SK-N-SH (cell line): ENCODE results near the gene VENTX. TPM values are rescaled to one million over a fixed set of nuclear protein-coding genes. Genes with fewer than 3 reads are reported as not detected.

Experiments
- CTCF ChIA-PET: fragments of 300-600, 350-600 bp; formaldehyde crosslinking; extraction: SDS; loops from one replicate; lab custom pipeline; 2021; lab: Yijun Ruan, JAX
- POLR2A ChIA-PET: fragments of 350-600 bp; sonication (Branson Sonifier 250); formaldehyde crosslinking; extraction: SDS; loops from one replicate; lab custom pipeline; 2020; ENCODE audit warnings: antibody characterized with exemption, inconsistent platforms; lab: Yijun Ruan, JAX
- DNase-seq: peaks from one replicate; pipeline ENCODE4 v3.0.0; 2012
- H2AFZ ChIP-seq: fragments of 200-600 bp; sonication (generic); 2 replicates; pipeline ENCODE4 v1.8.1; 2016; ENCODE audit warnings: antibody characterized with exemption, mild to moderate bottlenecking, low read depth
- H3F3A ChIP-seq: fragments of 200-600 bp; sonication (generic); replicated peaks from 2 replicates; pipeline ENCODE3; 2016; ENCODE audit warnings: antibody characterized with exemption, mild to moderate bottlenecking; ENCODE audit not compliant: insufficient read depth
- H3K27ac ChIP-seq, 2 experiments: fragments of 200-500 bp in 1 of 2; fragments of 200-600 bp in 1 of 2; sonication (Bioruptor generic) in 1 of 2; sonication (generic), shearing (Covaris generic) in 1 of 2; 2 replicates each; pipeline versions ENCODE4 v1.5.1 to v1.6.1; 2014 to 2016; ENCODE audit warnings: low read depth in 2 of 2, inconsistent platforms in 1 of 2, low read length in 1 of 2, mild to moderate bottlenecking in 1 of 2, mixed read lengths in 1 of 2
- H3K27me3 ChIP-seq: fragments of 200-600 bp; sonication (generic), shearing (Covaris generic); 2 replicates; pipeline ENCODE4 v1.6.1; 2016; ENCODE audit warnings: mixed run types; ENCODE audit not compliant: insufficient read depth
- H3K36me3 ChIP-seq, 2 experiments: fragments of 200-500 bp in 1 of 2; fragments of 200-600 bp in 1 of 2; sonication (Bioruptor generic) in 1 of 2; sonication (generic) in 1 of 2; replicated peaks in 1 of 2; 2 replicates each; pipeline versions ENCODE3 to v1.5.1; 2014 to 2016; ENCODE audit warnings: low read length in 1 of 2, mild to moderate bottlenecking in 1 of 2; ENCODE audit not compliant: insufficient read depth in 2 of 2, control insufficient read depth in 1 of 2
- H3K4me1 ChIP-seq, 2 experiments: fragments of 200-500 bp in 1 of 2; fragments of 200-600 bp in 1 of 2; sonication (Bioruptor generic) in 1 of 2; sonication (generic), shearing (Covaris generic) in 1 of 2; 2 replicates each; pipeline versions ENCODE4 v1.5.1 to v1.6.1; 2014 to 2016; ENCODE audit warnings: low read depth in 1 of 2, low read length in 1 of 2, mixed run types in 1 of 2; ENCODE audit not compliant: insufficient read depth in 2 of 2, control insufficient read depth in 1 of 2
- H3K4me2 ChIP-seq: fragments of 200-600 bp; sonication (generic), shearing (Covaris generic); 2 replicates; pipeline ENCODE4 v1.6.1; 2017; ENCODE audit warnings: mixed run types
- H3K4me3 ChIP-seq, 2 experiments: fragments of 200-500 bp in 1 of 2; fragments of 200-600 bp in 1 of 2; sonication (Bioruptor generic) in 1 of 2; sonication (generic), shearing (Covaris generic) in 1 of 2; 2 replicates each; pipeline versions ENCODE4 v1.5.1 to v1.8.1; 2014 to 2016; ENCODE audit warnings: low read depth in 2 of 2, inconsistent platforms in 1 of 2, low read length in 1 of 2, mild to moderate bottlenecking in 1 of 2, mixed read lengths in 1 of 2, moderate library complexity in 1 of 2
- H3K79me2 ChIP-seq: fragments of 200-600 bp; sonication (generic); 2 replicates; pipeline ENCODE4 v1.8.1; 2017; ENCODE audit warnings: mild to moderate bottlenecking; ENCODE audit not compliant: insufficient read depth
- H3K9ac ChIP-seq: fragments of 200-600 bp; sonication (generic); 2 replicates; pipeline ENCODE4 v1.6.1; 2017; ENCODE audit warnings: mixed run types
- H3K9me2 ChIP-seq: fragments of 200-600 bp; sonication (generic); 2 replicates; pipeline ENCODE4 v1.6.1; 2017; ENCODE audit warnings: mixed run types
- H3K9me3 ChIP-seq: fragments of 200-600 bp; sonication (generic); 2 replicates; pipeline ENCODE4 v1.6.1; 2017; ENCODE audit warnings: mixed run types, mild to moderate bottlenecking, moderate library complexity
- H4K20me1 ChIP-seq: fragments of 200-600 bp; sonication (generic); 2 replicates; pipeline ENCODE4 v1.6.1; 2017; ENCODE audit warnings: mild to moderate bottlenecking, mixed run types; ENCODE audit not compliant: insufficient read depth
- CHD2 ChIP-seq: fragments of 150-350 bp; IDR thresholded peaks from 2 replicates; pipeline ENCODE4 v1.6.1; 2018; ENCODE audit warnings: low read length; ENCODE audit not compliant: partially characterized antibody
- NRF1 ChIP-seq: IDR thresholded peaks from 2 replicates; pipeline ENCODE4 v1.6.1; 2012; ENCODE audit warnings: low read depth, mild to moderate bottlenecking, low read length
- RCOR1 ChIP-seq: fragments of 150-350 bp; IDR thresholded peaks from 2 replicates; pipeline ENCODE4 v1.6.1; 2017; ENCODE audit warnings: antibody characterized with exemption, low read length
- RFX5 ChIP-seq: IDR thresholded peaks from 2 replicates; pipeline ENCODE4 v1.6.1; 2012; ENCODE audit warnings: mild to moderate bottlenecking, improper control_type of control experiment, low read length
- TCF12 ChIP-seq: IDR thresholded peaks from 2 replicates; pipeline ENCODE4 v1.4.0; 2012
- WGBS: methylation state at CpG from one replicate; pipeline ENCODE4 v1.1.6; 2017; ENCODE audit warnings: low lambda C conversion rate; 5-methylcytosine and 5-hydroxymethylcytosine counted together
- polyA plus RNA-seq, 3 experiments: library from polyadenylated mRNA; depleted of rRNA; stranded (reverse); fragments of >200 nt; gene quantifications; 2 replicates each; pipeline ENCODE4 v1.2.3, GENCODE V29; 2012
- TF ChIP-seq, protein P1 (sequence below): IDR thresholded peaks from 2 replicates; pipeline ENCODE4 v1.4.0; 2012; ENCODE audit warnings: low read depth, borderline replicate concordance
- TF ChIP-seq, protein P2 (sequence below): IDR thresholded peaks from 2 replicates; pipeline ENCODE4 v1.4.0; 2012; ENCODE audit warnings: low read depth, borderline replicate concordance
- TF ChIP-seq, protein P3 (sequence below): fragments of 150-350 bp; IDR thresholded peaks from 2 replicates; pipeline ENCODE4 v1.6.1; 2016; ENCODE audit warnings: mild to moderate bottlenecking, low read depth, low read length

Gene VENTX
- polyA plus RNA-seq, 1 of the 3 experiments (the other 2 are of a cell fraction): not detected

DNA sequence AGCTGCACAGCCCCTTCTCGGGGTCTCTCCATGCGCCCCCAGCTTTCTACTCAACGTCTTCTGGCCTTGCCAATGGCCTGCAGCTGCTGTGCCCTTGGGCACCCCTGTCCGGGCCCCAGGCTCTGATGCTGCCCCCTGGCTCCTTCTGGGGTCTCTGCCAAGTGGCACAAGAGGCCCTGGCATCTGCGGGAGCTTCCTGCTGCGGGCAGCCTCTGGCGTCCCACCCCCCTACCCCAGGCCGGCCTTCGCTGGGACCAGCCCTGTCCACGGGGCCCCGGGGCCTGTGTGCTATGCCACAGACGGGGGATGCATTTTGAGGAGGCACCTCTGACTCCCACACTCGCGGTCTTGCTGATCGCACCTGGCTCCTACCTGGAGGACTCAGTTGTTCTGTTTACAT, 2.3 kb downstream of the VENTX start (continued):
- TF ChIP-seq, protein P1, sequence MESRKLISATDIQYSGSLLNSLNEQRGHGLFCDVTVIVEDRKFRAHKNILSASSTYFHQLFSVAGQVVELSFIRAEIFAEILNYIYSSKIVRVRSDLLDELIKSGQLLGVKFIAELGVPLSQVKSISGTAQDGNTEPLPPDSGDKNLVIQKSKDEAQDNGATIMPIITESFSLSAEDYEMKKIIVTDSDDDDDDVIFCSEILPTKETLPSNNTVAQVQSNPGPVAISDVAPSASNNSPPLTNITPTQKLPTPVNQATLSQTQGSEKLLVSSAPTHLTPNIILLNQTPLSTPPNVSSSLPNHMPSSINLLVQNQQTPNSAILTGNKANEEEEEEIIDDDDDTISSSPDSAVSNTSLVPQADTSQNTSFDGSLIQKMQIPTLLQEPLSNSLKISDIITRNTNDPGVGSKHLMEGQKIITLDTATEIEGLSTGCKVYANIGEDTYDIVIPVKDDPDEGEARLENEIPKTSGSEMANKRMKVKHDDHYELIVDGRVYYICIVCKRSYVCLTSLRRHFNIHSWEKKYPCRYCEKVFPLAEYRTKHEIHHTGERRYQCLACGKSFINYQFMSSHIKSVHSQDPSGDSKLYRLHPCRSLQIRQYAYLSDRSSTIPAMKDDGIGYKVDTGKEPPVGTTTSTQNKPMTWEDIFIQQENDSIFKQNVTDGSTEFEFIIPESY: no peak
- TF ChIP-seq RFX5 (no peak), RCOR1 (no peak)
- TF ChIP-seq, protein P2, sequence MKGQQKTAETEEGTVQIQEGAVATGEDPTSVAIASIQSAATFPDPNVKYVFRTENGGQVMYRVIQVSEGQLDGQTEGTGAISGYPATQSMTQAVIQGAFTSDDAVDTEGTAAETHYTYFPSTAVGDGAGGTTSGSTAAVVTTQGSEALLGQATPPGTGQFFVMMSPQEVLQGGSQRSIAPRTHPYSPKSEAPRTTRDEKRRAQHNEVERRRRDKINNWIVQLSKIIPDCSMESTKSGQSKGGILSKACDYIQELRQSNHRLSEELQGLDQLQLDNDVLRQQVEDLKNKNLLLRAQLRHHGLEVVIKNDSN: no peak

DNA sequence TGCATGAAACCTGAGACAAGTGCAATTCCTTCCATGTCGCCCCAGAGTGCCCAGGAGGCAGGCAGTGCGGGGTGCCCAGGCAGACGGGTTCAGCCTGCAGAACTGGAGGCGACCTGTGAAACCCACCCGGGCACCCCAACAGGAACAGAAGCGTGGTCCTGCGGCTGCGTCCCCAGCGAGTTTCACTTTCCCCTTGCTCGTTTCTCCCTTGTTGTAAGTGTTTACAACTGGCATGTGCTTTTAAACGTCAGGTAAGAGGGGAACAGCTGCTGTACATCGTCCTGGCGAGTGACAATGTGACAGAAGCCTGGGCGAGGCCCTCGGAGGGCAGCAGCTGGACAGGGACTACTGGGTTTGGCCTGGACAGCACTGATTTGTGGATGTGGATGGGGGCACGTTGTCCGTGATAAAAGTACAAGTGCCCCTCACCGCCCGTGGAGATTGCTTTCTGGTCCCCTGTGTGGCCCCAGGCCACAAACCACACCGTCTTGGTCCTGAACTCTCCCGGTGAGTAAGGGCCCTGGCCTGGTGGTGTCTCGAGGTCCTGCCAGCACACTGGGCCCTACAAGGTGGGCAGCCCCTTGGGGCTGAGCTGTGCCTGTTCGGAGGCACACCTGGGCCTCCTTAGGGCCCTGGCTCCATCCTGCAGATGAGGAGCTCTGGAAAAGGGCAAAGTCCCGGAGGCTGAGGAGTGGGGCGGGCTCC, 4.0 kb downstream of the VENTX start:
- peaks cover 26% of the 10 kb centered on the region for H3K27me3 ChIP-seq
- no peaks in the 10 kb centered on the region for H3K4me1 ChIP-seq
- H4K20me1 ChIP-seq: no peaks in the 10 kb centered on the region
- no peaks in the 10 kb centered on the region for H3F3A ChIP-seq
- no peaks in the 10 kb centered on the region for H3K79me2 ChIP-seq
- TF ChIP-seq TCF12 (no peak), CHD2 (no peak)
- TF ChIP-seq, protein P3, sequence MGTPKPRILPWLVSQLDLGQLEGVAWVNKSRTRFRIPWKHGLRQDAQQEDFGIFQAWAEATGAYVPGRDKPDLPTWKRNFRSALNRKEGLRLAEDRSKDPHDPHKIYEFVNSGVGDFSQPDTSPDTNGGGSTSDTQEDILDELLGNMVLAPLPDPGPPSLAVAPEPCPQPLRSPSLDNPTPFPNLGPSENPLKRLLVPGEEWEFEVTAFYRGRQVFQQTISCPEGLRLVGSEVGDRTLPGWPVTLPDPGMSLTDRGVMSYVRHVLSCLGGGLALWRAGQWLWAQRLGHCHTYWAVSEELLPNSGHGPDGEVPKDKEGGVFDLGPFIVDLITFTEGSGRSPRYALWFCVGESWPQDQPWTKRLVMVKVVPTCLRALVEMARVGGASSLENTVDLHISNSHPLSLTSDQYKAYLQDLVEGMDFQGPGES: no peak
- DNase-seq: no peak
- H3K9me2 ChIP-seq: no peaks in the 10 kb centered on the region
- 70% methylated on average over 14 of the region's 25 CpGs for WGBS
- H3K4me3 ChIP-seq: no peak overlapping the region
- H3K4me2 ChIP-seq: no peak overlapping the region
- H3K9me3 ChIP-seq: no peaks in the 10 kb centered on the region
- CTCF ChIA-PET: no interaction called here
- H3K27ac ChIP-seq: no peak overlapping the region
- POLR2A ChIA-PET: no interaction called here
- no peak overlapping the region for H2AFZ ChIP-seq
- H3K36me3 ChIP-seq: no peaks in the 10 kb centered on the region
- no peak overlapping the region for H3K9ac ChIP-seq

DNA sequence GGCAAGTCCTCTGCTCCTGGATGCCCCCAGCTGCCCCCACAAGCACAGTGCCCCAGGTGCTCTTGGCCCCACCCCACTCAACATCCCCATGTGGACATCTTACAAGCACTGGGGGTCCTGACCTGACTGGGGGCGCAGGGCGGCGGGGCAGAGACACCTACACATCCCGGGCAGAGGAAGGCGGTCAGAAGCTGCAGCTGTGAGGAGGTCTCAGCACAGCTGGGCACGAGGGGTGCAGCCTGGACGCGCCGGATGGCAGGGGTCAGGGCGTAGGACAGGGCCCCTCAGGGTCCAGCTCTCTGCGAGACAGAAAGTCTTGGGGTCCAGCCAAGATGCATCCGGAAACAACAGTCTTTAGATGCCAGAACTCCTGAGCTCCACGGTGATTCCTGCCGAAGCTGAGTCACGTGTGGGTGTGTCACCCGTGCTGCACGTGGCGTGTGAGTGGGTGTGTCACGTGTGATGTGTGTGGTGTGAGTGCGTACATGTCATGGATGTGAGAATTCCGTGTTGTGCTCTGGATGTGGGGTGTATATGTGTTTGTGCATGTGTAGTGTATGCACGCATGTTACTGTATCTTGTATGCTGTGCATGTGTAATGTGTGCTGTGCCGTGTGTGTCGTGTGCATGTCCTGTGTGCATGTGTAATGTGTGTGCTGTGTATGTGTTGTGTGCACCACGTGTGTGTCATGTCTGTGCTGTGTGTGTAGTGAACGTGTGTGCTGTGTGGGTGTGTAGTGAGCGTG, 5.1 kb downstream of the VENTX start:
- Histone ChIP-seq H3K4me1 (no peaks in the 10 kb centered on the region), H3K4me3 (no peak overlapping the region), H3K9me2 (no peaks in the 10 kb centered on the region), H4K20me1 (no peaks in the 10 kb centered on the region), H3K4me2 (no peak overlapping the region), H3K9me3 (no peaks in the 10 kb centered on the region), H3K27me3 (peaks cover 15% of the 10 kb centered on the region), H3F3A (no peaks in the 10 kb centered on the region), H3K79me2 (no peaks in the 10 kb centered on the region), H3K36me3 (no peaks in the 10 kb centered on the region), H3K9ac (no peak overlapping the region)
- ChIA-PET POLR2A (no interaction called here), CTCF (no interaction called here)
- TF ChIP-seq, protein P2: peak; percentile 36; the same call in 1 of the 2 replicates
- no peak for TF ChIP-seq NRF1
- TF ChIP-seq, all 33 proteins: peak for 1
- no peak for DNase-seq
- 68% methylated on average over 26 of the region's 27 CpGs for whole genome bisulfite sequencing
- Histone ChIP-seq H2AFZ (no peak overlapping the region), H3K27ac (no peak overlapping the region)
